Hematopoietic multipotent progenitor cell treated with erythropoietin and hydrocortisone succinate and interleukin-3 and kit ligand, for 6 days (in vitro differentiated cells): ENCODE results near the gene PLCD4.

Experiments
- DNase-seq: peaks from one replicate; pipeline ENCODE4 v3.0.0-alpha.2; 2015

Gene PLCD4

GRCh38 chr2:218622606-218623365 lies 15.1 kb downstream of the PLCD4 start:
- no peak for DNase-seq

- DNase-seq, result no peak
Measured at GRCh38 chr2:218623366-218623705, 15.6 kb downstream of the PLCD4 start.

GRCh38 chr2:218626369-218626768 lies 18.7 kb downstream of the PLCD4 start:
- no peak for DNase-seq

DNA sequence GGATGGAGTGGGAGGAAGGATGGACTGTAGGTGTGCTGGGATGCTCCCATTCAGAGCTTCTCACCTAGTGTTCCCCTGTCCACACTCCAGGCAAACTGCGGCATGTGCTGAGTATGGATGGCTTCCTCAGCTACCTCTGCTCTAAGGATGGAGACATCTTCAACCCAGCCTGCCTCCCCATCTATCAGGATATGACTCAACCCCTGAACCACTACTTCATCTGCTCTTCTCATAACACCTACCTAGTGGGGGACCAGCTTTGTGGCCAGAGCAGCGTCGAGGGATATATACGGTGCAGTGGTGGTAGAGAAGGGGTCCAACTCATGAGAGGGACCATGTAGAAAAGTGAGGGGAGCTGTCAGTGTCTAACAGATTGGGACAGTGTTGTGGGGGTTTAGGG lies 20.2 kb downstream of the PLCD4 start:
- no peak for DNase-seq

DNA sequence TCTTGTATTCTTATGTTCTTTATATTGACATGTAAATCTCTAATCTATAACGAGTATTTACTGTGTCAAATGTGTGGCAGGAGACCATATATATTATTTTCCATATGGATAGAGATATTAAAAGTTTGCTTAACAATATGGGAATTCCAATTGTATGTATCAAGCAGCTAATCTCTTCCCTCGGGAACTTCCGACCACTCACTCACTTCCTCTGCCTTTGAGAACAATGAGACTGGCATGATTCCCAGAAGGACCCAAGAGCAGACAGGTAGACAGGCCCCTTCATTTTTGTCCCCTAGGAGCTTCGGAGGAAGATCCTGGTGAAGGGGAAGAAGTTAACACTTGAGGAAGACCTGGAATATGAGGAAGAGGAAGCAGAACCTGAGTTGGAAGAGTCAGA lies 24.1 kb downstream of the PLCD4 start:
- DNase-seq, result no peak

GRCh38 chr2:218635719-218636118 lies 28.0 kb downstream of the PLCD4 start:
- no peak for DNase-seq

GRCh38 chr2:218638372-218638771 lies 30.7 kb downstream of the PLCD4 start:
- DNase-seq, result no peak

DNA sequence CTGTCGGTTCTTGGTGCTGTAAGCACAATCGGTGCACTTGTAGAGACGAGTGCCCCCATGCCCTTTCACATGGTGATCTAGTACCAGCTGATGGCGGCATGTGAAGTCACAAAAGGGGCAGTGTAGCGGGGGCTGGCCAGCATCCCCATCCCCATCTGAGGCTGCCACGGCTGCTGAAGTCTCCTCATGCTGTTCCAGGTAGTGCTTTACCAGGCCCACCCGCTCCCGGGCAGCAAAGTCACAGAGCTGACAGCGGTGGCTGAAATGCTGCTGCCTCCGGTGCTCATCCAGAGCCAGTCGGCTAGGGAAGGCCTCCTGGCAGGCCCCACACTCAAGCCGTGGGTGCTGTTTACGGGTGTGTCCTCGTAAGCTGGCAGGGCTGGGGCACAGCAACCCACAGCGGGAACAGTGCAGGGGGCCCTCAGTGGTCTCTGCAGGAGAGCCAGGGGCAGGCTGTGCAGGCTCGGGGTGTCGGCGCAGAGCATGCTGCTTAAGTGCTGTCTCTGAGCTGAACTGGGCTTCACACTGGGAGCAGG lies 34.5 kb downstream of the PLCD4 start:
- no peak for DNase-seq

DNA sequence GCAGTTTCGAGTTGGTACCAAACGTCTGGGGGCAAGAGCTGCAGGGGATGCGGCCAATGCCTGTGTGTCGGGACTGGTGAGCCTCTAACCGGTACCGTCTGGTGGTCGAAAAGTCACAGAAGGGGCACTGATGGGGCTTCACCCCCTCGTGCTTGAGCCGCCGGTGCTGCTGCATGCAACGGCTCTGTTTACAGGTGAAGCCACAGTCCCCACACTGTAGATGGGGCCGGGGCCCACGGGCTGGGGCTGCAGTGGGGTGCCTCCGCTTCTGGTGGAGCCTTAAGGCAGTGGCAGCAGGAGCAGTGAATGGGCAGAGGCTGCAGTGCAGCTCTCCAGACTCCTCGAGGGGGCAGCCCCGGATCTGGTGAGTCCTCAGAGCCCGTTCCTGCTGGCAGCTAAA lies 35.1 kb downstream of the PLCD4 start:
- no peak for DNase-seq

DNA sequence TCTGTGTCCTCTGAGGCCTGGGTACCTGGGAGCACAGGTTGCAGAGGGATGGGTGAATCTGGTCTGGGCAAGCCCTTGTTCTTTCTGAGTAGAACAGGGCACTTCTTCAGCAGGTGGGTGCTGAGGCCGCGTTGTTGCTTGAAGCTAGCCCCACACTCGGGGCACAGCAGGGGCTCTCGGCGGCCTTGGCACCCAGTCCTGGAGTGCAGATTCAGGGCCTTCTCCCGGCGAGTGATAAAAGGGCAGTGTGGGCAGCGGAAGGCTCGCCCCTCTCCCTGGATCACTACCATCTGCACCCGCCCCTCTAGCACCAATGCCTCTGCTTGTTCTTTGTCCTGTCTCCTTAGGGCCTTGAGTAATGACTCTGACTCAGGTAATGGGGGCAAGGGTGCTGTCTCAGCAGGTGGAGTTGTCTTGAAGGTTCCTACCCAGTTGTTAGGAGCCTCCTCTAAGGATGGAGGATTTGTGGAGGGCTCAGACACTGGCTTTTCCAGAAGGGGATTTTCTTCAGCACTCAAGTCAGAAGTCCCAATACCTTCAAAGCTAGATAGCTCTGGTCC lies 36.1 kb downstream of the PLCD4 start:
- no peak for DNase-seq

- no peak for DNase-seq
Measured at GRCh38 chr2:218644721-218645120, 37.0 kb downstream of the PLCD4 start.

DNA sequence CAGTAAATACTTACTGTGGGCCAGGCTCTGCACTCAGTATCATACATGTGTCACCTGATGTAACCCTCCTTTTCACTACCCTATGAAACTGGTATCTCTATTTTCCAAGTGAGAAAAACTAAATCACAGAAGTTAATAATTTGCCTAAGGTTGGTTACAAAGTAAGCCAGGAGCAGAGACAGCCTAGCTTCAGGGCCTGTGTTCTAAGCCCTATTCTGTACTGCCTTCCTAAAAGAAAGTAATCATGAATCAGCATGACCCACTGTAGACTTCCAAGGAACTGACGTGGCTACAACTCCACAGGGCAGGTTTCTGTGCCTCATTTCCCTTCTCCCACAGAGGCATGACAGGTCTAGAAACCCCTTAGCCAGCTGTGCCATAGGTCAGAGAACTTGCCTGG lies 37.4 kb downstream of the PLCD4 start:
- no peak for DNase-seq

DNA sequence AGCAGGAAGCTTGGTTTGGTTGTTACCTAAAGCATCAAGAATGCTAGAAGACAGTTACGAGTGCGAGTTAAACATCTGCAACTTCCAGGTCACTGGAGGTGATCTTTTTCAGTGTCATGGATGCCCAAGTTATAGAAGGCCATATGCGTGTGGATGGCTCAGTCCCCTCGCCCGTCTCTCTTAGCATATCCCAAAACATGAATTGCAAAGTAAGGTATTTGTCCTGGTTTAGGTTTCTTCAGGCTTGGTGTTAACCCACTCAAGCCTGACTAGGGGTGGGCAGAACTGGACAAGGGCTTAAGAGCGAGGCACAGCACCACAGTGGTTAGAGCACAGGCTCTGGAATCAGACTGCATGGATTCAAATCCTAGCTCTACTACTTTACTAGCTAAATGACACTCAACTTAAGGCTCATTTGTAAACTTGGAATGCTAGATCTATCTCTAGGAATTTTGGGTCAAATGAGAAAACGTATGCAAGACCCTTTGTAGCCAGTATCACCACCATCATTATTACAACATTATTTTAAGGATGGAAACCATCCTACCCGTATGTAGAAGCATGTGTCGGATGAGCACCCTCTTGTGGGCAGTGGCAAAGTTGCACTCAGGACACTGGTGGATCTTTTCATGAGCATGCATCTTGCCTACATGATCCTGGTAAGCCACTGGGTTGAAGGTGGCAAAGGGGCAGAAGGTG lies 40.5 kb downstream of the PLCD4 start:
- DNase-seq, result peak; percentile 82

GRCh38 chr2:218648787-218649100 lies 41.0 kb downstream of the PLCD4 start:
- no peak for DNase-seq

DNA sequence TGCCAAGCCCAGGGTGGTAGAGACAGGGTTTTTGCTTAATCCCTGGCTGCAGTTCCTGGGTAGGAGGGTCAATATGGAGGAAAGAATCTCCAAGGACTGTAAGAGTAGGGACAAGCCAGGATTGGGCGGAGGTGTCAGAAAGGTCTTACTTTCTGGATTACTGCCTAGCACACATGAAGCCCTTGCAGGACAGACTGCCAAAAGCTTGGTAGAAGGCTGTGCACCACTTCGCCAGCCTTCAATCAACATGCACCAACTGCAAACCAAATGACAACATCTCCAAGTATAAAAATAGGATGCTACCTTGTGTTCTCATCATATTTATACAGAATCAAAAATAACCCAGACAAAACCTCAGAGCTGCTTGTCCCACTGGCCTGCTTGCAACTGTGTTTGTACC lies 48.1 kb downstream of the PLCD4 start:
- DNase-seq, result no peak

- DNase-seq, result peak; percentile 83
Measured at GRCh38 chr2:218658671-218659257, 51.1 kb downstream of the PLCD4 start.

- peak; percentile 98 for DNase-seq
Measured at GRCh38 chr2:218659258-218659987, 51.7 kb downstream of the PLCD4 start, which contains the start of the genes BCS1L and ZNF142. Gene BCS1L, plus strand, starts transcription at chr2:218659683. Its CDS starts 1,305 bp downstream, at chr2:218660988. Gene ZNF142, minus strand, starts transcription at chr2:218659623. Its CDS starts 3,194 bp downstream, at chr2:218656429.

GRCh38 chr2:218659988-218660358 lies 52.3 kb downstream of the PLCD4 start:
- DNase-seq, result no peak

DNA sequence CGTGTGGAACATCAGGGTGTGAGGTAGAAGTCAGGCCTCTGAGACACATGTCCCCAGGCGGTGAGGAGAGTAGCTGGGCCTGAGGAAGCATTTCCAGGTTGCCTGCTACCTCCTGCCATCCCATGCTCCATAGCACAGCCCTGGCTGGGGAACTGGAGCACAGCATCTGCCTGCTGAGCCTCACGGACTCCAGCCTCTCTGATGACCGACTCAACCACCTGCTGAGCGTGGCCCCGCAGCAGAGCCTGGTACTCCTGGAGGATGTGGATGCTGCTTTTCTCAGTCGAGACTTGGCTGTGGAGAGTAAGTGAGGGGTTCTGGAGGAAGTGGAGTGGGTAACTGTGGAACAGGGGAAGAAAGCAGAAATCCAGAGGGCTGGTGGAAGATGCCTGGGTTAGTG lies 54.7 kb downstream of the PLCD4 start:
- no peak for DNase-seq

- DNase-seq, result no peak
Measured at GRCh38 chr2:218662827-218663226, 55.1 kb downstream of the PLCD4 start.

- no peak for DNase-seq
Measured at GRCh38 chr2:218663901-218664300, 56.2 kb downstream of the PLCD4 start.

GRCh38 chr2:218664653-218665052 lies 57.0 kb downstream of the PLCD4 start:
- no peak for DNase-seq

DNA sequence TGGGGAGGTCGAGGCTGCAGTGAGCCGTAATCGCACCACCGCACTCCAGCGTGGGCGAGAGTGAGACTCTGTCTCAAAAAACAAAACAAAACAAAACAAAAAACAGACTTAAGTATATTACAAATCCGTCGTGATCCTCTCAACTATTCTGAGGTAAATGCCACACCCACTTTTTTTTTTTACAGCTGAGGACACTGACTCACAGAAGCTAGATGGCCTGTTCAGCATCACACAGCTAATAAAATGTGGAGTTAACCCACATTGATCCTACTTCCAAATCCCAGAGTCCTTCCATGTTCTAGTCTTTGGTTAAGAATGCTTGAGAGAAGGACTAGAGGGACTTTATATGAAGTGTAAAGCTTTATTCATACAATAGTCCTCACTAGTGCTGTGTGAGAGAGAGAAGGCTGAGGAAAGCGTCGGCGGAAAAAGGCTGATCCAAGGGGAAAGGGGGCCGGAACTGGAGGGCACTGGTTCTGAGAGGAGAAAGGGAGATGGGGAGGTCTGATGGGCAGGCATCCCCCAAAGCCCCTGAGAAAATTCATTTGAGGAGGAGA lies 63.5 kb downstream of the PLCD4 start:
- peak; percentile 45 for DNase-seq
